Measurements from ENCODE around the gene LCLAT1.

DNA sequence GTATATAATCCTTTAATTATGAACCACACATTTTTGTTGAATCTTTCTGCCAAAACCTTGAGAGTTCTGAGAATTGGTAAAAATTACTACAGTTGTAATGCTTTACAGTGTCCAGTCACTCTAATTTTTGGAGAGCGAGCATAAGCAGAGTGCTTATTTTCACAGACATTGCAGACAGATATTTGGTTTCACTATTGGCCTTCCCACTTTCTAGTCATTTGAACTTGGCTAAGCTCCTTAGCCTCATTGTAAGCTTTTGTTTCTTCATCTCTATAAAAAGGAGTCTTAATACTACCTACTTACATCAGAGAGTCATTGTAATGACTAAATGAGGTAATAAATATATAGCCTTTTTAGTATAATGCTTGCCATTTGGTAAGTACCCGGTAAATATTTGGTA is 80.4 kb downstream of the LCLAT1 start:
- TF ChIP-seq EZH2 (IDR thresholded peaks at IDR 0.05) = no peak
- TF ChIP-seq, protein P1, sequence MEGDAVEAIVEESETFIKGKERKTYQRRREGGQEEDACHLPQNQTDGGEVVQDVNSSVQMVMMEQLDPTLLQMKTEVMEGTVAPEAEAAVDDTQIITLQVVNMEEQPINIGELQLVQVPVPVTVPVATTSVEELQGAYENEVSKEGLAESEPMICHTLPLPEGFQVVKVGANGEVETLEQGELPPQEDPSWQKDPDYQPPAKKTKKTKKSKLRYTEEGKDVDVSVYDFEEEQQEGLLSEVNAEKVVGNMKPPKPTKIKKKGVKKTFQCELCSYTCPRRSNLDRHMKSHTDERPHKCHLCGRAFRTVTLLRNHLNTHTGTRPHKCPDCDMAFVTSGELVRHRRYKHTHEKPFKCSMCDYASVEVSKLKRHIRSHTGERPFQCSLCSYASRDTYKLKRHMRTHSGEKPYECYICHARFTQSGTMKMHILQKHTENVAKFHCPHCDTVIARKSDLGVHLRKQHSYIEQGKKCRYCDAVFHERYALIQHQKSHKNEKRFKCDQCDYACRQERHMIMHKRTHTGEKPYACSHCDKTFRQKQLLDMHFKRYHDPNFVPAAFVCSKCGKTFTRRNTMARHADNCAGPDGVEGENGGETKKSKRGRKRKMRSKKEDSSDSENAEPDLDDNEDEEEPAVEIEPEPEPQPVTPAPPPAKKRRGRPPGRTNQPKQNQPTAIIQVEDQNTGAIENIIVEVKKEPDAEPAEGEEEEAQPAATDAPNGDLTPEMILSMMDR (IDR thresholded peaks at IDR 0.05) = no peak
- no peak for TF ChIP-seq EZH2phosphoT487 (IDR thresholded peaks at IDR 0.05)
